Measurements from ENCODE around the gene FAM83F. TPM values are rescaled to one million over a fixed set of nuclear protein-coding genes. Genes with fewer than 3 reads are reported as not detected.

The FAM83F gene
- polyA plus RNA-seq, 5 donors, result 0.14 to 0.36 (median 0.34) TPM

DNA sequence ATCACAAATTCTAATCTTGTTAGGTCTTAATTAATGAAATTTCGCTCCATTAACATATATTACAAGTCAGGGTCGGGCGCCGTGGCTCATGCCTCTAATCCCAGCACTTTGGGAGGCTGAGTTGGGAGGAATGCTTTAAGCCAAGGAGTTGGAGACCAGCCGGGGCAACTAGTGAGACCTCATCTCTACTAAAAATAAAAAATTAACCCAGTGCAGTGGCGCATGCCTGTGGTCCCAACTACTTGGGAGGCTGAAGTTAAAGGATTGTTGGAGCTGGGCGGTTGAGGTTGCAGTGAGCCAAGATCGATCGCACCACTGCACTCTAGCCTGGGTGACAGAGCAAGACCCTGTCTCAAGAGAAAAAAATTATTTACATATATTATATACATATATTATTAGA is 32.7 kb upstream of the FAM83F start:
- DNase-seq, result no peak

DNA sequence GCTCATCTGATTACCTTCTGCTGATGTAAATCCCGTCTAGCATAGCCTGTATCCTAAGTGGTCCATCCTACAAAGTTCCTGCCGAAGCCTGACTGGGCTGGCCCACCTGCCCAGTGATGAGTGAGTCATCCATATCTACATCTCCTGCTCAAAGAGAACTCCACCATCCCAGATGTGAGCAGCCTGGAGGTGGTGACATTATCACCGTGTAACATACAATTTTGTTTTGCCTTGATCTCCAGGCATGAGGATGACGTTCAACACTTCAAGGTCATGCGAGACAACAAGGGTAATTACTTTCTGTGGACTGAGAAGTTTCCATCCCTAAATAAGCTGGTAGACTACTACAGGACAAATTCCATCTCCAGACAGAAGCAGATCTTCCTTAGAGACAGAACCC is 29.0 kb upstream of the FAM83F start:
- no peak for DNase-seq

GRCh38 chr22:39966470-39966869 is 28.3 kb upstream of the FAM83F start:
- DNase-seq, result no peak

- no peak for DNase-seq
Measured at GRCh38 chr22:39967103-39967829, 27.5 kb upstream of the FAM83F start.

- DNase-seq, result no peak
Measured at GRCh38 chr22:39967996-39968972, 26.5 kb upstream of the FAM83F start.

- no peak for DNase-seq
Measured at GRCh38 chr22:39970742-39971141, 24.0 kb upstream of the FAM83F start.

DNA sequence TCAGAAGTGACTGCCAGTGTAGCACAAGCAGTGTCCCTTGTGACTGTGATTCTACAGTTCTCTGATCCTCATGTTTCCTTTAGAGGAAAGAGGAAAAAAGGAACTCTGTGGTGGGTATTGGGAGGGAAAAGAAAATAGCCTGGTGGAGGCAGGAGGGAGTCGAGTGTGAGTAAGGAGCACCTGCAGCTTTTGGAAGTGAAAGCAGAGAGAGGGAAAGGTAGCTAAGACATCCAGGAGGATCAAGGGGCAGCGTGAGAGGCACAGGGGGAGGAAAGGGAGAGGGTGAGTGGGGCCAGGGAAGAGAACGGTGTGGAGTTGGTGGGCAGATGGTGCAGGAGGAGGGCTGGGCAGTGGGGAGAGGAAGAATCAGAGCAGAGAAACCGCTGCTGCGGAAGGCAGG is 22.1 kb upstream of the FAM83F start:
- DNase-seq, result no peak

DNA sequence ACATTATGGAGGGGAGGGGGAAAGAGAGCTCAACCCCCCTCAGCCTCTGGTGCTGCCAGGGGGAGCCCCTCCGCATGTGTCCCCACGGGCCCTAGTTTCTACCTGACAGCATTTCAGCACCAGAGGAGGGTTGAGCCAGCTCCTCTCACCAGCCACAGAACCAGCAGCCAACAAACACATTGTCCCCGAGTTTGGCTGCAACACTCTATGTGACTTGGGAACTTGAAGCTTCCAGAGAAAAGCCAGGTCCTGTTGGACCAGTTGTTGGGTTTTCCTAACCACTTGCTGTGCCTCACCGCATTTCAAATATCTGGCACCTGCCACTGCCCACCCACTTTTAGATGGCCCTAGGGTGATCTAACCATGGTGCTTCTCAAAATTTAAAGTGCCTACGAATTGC is 21.1 kb upstream of the FAM83F start:
- no peak for DNase-seq

DNA sequence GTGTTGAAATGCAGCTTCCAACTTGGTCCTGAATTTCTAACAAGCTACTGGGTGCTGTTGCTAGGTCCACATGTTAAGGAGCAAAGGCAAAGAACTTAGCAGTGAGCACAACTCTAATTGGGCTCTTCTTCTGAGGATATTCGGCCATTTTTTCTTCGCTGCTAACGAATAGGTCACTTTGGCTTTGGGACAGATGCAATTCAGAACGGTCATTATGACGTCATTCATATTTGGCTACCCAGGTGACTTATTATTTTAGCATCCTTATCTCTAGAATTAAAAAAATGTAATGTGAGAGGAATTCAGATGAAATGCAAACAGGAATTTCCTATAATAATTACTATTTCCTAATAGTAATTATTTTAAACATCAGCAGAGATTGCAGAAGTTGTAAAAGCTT is 20.7 kb upstream of the FAM83F start:
- no peak for DNase-seq

DNA sequence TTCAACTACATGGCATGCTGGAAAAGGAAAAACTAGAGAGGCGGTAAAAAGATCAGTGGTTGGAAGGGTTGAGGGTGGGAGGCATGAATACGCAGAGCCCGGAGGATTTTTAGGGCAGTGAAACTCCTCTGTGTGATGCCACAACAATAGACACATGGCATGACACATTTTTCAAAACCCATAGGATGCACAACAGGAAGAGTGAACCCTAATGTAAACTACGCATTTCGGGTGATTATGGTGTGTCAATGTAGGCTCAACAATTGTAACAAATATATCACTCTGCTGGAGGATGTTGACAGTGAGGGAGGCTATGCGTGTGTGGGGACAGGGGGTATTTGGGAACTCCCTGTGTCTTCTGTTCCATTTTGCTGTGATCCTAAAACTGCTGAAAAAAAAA is 15.7 kb upstream of the FAM83F start:
- no peak for DNase-seq

DNA sequence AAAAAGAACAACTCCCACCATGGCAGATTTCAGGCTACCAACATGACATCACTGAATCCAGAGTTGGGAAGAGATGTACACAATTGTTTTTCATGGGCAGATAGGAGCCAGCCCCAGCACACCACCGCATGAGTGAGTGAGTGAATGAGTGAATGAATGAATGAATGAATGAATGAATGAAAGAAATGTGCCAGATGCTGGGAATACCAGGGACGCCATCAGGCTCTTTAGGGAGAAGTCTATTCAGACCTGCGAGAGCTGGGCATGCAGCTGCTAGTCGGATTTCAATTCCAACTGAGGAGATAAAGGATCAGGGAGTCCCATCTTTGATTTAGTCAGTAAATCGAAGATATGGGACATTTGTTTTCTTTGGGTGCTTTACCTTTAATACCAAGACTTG is 15.3 kb upstream of the FAM83F start:
- no peak for DNase-seq

GRCh38 chr22:39980596-39980995 is 14.2 kb upstream of the FAM83F start:
- DNase-seq, result no peak

GRCh38 chr22:39983346-39983745 is 11.4 kb upstream of the FAM83F start:
- no peak for DNase-seq

- no peak for DNase-seq
Measured at GRCh38 chr22:39984006-39984405, 10.7 kb upstream of the FAM83F start.

DNA sequence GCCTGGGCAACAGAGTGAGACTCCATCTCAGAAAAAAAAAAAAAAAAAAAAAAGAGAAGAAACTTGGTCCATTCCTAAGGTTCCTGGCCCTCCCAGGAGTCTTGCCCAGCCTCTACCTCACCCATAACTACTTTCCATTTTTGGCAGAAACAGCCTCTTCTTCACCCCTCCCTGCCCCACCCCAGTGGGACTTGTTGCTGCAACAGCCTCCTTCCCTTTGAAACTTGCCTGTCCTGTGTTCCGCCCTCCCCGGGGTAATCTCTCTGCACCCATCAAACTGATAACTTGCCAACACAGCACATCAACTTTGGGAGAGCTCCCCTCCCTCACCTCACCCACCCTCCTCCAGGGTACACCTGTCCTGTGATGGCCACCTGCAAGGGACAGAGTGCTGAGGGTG is 10.0 kb upstream of the FAM83F start:
- no peak for DNase-seq

DNA sequence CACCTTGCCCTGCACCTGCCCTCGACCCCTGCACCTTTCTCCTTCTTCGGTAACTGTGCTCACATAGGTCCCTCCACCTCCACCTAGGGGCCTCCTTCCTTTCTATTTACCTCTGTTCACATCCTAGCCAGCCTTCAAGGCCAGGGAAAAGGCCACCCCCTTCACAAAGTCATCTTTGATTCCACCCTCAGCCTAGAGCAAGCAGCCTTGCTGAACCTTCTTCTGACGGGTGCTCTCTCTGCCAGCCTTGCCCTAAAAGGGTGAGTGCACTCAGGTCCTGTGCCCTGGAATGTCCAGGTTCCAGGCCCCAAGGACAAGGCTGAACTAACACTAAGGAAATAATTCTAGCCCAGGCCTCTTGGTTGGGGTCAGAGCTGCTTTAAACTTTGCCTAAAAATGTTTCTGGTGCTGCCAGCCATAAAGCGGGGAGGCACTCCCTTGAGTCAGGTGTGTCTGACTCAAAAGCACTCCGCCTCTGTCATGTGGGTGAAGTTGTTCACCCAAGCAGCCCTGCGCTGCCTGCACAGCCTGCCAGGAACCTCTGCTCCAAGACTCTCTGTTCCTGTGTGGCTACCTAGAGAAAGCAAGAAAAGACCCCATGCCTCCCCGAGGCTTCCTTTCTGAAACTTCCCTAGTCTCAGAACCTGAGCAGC is 9.2 kb upstream of the FAM83F start:
- no peak for DNase-seq

DNA sequence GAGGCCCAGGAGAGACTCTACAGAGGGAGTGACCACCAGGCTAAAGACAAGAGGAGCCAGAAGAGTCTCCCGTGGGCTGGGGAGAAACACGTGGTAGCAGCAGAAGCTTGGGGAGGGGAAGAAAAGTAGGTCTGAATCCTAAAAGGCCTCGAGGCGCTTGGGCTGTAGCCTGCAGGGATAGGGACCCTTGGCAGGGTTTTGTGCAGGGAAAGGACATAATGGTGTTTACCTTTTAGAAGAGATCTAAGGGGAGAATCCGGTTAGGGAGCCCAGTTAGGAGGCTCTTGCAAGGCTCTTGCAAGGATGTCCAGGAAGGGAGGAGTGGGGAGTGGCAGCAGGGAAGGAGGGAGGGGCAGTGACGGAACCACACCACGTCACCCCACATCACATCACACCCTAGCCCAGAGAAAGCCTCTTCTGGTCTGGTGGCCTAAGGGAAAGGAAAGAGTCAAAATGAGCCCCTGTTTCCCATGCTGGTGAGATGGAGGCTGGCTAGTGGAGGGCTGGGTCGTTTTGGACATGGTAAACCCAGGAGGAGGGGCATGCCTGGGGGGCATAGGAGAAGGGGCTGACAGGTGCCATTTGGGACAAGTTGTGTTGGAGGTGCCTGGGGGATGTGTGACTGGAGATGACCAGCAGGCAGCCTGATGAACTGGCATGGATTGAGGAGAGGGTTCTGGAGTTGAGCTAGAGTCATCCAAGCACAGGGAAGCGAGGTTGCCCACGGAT is 6.2 kb upstream of the FAM83F start:
- DNase-seq, result no peak

DNA sequence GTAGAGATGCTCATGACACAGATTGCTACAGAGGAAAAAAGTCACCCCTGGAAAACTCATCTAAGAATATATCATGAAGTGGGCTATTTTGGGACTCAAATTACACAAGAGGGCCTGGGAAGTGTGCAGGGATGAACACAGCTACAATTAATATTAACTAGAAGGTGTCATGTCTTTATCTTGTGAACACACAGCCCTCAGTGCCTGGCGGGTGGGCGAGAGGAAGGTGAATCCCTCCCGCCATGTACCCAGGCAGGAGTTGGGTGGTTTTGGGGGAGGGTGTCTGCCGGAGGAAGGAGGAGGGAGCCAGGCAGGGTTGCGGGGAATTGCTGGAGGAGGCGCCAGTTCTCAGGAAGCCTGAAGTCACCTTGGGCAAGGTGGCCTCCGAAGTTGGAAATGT is 5.1 kb upstream of the FAM83F start:
- DNase-seq, result no peak

DNA sequence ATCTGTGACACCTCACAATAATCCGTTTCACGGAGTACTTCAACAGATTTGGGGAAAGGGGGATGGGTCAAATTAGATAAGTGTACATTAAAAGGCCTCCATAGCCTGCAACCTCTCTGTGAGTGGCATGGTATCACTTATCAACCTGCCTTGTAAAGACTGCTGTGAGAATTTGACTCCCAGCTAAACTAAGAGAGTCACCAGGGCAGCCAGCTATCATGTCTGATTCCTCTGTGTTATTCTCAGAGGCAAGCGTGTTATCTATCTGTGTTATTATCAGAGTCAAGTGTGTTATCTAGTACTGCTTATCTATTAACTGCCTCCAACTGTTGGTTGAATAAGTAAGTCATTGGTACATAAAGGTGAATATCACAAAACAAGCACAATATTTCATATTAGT is 4.1 kb upstream of the FAM83F start:
- no peak for DNase-seq

DNA sequence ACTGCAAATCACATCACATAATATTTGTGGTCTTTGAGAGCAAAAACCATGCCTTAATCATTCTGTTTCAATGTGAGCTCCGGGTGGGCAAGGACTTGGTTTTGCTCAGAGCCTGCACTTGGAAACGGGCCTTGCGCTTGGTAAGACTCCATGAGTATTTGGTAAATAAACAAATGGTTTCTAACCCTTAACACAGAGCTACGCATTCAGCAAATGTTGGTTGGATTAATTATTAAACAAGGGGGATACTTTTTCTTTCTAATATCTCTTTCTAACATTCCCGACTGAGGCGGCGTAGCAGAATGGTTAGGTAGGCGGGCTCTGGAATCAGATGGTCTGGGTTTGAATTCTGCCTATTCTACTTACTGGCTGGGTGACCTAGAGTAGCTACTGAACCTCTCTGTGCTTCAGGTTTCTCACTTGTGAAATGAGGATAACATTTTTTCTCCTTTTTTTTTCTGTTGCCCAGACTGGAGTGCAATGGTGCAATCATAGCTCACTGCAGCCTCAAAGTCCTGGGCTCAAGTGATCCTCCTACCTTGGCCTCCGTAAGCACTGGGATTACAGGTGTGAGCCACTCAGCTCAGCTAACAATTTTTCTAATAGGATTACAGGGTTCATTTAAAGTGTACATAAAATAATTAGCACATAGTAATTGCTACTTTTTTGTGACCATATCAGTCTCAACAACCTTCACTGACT is 3.4 kb upstream of the FAM83F start:
- DNase-seq, result no peak
